Subcutaneous adipose tissue (tissue), 4 donors: ENCODE data around the gene SRD5A2. TPM values are rescaled to one million over a fixed set of nuclear protein-coding genes. Genes with fewer than 3 reads are reported as not detected.

Experiments
- total RNA-seq, 4 donors: library from RNA; depleted of rRNA; stranded (reverse); fragments of >200 nt; gene quantifications; one replicate each; pipeline ENCODE4 v1.1.0, GENCODE V29; 2016
- TF ChIP-seq, protein P1 (sequence below): fragments of 450-650 bp; IDR thresholded peaks from one replicate; pipeline ENCODE4 v1.5.1; 2016; ENCODE audit warnings: low read depth, mild to moderate bottlenecking, control low read depth, antibody characterized with exemption, moderate library complexity

SRD5A2 gene
- total RNA-seq, 4 donors from 2014 or later, result under 0.01 TPM; not detected in 2

DNA sequence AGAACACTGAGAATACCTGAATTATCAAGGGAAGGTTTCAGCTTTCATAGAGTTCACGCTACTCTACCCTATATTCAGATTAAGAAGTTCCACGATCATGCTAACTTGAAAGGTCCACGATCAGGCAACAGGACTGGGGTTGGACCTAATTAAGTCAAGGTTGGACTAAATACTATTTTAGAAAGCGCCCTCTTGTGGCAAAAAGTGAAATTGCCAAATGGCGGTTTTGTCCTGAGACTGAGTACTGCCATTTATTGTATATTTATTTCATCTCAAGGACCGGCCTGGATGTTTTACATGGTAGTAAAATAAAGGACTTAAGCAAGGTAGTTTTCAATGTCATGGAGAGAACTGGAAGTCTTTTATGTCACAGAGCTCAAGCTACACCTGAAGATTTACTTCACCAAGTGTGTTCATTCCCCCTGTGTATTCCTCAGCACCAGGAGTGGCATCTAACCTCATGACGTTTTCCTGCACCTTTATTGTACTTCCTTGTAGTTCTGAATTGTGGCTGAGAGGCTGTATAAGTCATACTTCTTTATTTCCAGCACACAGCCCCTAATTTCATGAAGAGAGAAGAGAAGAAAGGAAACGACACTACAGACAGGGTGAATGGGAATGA, 56.8 kb downstream of the SRD5A2 start:
- TF ChIP-seq, protein P1, sequence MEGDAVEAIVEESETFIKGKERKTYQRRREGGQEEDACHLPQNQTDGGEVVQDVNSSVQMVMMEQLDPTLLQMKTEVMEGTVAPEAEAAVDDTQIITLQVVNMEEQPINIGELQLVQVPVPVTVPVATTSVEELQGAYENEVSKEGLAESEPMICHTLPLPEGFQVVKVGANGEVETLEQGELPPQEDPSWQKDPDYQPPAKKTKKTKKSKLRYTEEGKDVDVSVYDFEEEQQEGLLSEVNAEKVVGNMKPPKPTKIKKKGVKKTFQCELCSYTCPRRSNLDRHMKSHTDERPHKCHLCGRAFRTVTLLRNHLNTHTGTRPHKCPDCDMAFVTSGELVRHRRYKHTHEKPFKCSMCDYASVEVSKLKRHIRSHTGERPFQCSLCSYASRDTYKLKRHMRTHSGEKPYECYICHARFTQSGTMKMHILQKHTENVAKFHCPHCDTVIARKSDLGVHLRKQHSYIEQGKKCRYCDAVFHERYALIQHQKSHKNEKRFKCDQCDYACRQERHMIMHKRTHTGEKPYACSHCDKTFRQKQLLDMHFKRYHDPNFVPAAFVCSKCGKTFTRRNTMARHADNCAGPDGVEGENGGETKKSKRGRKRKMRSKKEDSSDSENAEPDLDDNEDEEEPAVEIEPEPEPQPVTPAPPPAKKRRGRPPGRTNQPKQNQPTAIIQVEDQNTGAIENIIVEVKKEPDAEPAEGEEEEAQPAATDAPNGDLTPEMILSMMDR, result no peak

DNA sequence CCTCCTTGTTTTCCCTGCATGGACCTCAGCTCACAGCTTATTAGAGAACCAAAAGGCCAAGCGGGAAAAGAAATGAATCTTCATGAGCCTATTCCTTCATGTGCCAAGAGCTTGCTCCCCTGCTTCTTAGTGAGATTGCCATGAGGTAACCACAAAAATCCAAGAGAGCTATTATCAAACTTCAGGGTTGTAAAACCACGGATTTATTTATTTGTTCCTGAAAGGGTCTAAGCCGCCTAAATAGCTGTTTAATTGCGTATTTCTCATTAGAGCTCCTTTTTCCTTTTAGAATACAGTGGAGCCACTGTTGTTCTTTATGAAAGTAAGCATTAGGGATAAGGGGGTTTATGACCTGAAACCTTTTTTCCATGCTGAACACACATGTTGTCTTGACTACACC, 58.0 kb downstream of the SRD5A2 start:
- TF ChIP-seq, protein P1, result no peak

DNA sequence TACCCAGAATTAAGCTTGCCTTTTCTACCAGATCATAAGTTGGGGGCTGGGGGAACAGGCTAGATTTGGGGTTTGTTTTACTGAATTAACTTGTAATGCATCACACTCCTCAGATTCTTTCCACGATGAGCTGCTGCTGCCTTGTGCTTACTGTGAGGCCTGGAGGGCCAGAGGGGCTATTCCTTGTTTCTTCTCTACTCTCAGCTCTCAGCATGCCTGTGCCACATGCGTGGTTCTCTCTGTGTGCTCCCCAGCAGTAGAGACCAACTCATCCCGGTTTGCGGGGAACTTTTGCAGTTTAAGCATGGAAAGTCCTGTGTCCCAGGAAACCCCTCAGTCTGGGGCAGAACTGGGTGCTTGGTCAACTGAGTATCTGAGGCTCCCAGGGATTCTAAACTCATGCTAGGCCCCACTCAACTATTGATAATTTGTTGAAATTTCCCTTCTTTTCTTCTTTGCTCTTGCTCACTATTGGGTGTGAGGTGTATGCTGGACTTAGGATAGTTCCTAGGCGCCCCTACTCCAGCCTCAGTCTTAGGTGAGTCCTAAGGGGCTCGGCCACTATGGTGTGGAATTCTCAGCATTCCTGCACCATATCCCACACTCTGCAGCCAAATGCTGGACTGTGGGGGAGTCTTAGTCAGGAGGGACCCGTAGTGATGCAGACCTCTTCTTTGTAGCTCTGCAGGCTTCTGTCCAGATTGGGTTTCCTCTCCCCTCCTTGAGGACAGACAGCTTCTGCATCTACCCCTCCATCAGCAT, 63.1 kb downstream of the SRD5A2 start:
- TF ChIP-seq, protein P1, result no peak

DNA sequence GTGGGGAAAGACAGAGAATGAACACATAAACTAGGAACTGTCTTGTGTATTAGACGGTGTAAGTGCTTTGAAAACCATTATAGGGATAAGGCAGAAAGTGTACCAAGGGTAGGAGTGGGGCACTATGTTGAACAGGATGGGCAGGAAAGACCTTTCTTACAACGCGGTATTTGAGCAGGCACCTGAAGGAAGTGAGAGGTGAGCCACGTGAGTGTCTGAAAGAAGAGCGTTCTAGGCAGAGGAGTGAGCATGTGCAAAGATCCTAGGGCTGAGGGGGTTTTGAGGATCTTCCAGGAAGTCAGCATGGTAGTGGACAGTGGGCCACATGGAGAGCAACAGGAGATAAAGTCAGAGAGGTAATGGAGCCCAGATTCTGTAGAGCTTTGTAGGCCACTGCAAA, 65.2 kb downstream of the SRD5A2 start:
- TF ChIP-seq, protein P1, result no peak

DNA sequence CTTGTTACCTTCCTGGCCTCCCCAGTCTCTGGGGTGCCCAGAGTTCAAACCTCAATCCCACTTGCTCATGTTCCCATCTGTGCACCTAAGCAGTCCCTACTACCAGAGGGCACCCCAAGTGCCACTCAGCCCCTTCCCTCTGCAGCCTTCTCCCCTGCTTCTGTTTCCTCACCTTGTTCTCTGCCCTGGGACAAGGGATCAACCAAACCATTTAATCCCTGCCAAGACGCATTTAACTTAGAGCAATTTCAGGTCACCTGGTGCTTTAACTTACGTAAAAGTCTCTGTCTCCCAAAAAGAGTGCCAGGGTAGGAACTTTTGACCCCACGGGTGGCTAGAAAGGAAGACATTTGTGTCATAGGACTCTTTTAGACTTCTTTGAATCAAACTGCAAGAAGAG, 67.2 kb downstream of the SRD5A2 start:
- TF ChIP-seq, protein P1, result no peak

DNA sequence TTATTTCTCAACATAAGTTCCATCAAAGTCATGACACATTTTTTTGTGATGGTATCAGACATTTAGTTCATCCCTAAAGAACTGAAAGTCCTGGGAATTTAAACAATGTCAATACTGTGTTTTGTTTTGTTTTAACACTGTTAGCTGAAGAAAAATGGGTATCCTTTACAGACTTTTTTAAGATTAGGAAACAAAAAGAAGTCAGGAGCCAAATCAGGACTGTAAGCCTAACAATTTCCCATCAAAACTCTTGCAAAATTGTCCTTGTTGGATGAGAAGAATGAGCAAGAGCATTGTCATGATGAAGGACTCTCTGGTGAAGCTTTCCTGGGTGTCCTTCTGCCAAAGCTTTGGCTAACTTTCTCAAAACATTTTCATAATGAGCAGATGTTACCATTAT, 69.4 kb downstream of the SRD5A2 start:
- TF ChIP-seq, protein P1, result no peak

DNA sequence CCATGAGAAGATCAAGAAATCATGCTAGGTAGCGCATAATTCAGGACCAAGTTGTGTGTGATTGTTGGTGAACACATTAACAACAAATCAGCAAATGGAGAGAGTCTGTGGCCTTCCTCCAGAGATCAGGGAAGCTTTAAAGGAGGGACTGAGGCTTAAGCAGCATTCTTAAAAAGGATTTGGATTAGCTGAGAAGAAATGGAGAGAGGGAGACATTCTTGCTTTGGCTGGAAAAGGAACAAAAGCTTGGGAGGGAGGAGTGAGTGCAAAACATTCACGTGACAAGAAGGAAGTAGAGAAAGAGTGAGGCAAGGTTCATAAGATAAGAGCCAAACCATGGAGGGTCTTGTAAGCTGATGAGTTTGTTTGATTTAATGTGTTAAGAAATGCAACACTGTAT, 75.6 kb downstream of the SRD5A2 start:
- TF ChIP-seq, protein P1, result no peak
